Measurements from ENCODE around the gene GASK1A.

GRCh38 chr3:43000387-43000786, 21.3 kb downstream of the GASK1A start:
- TF ChIP-seq CTCF (IDR thresholded peaks at IDR 0.05) = no peak
- TF ChIP-seq EP300 (IDR thresholded peaks at IDR 0.05) = no peak

Data from sigmoid colon (tissue), 4 donors.